IPS-18a (cell line): ENCODE results near the gene CHAF1A.

Experiments
- H3K27ac ChIP-seq: one replicate; pipeline ENCODE4 v1.5.1; 2013; ENCODE audit warnings: low read length
- H3K27me3 ChIP-seq: one replicate; pipeline ENCODE4 v1.6.1; 2013; ENCODE audit warnings: mild to moderate bottlenecking, low read length; ENCODE audit not compliant: control insufficient read depth, insufficient read depth
- H3K36me3 ChIP-seq: one replicate; pipeline ENCODE4 v1.6.1; 2013; ENCODE audit warnings: low read depth, low read length; ENCODE audit not compliant: control insufficient read depth
- H3K4me1 ChIP-seq: one replicate; pipeline ENCODE4 v1.6.1; 2013; ENCODE audit warnings: low read depth, low read length; ENCODE audit not compliant: control insufficient read depth
- H3K4me3 ChIP-seq: one replicate; pipeline ENCODE4 v1.5.1; 2013; ENCODE audit warnings: low read length
- H3K9ac ChIP-seq: one replicate; pipeline ENCODE4 v1.6.1; 2013; ENCODE audit warnings: mild to moderate bottlenecking, low read length, moderate library complexity
- H3K9me3 ChIP-seq: one replicate; pipeline ENCODE4 v1.6.1; 2013; ENCODE audit warnings: low read depth, low read length; ENCODE audit not compliant: control insufficient read depth

Gene CHAF1A

DNA sequence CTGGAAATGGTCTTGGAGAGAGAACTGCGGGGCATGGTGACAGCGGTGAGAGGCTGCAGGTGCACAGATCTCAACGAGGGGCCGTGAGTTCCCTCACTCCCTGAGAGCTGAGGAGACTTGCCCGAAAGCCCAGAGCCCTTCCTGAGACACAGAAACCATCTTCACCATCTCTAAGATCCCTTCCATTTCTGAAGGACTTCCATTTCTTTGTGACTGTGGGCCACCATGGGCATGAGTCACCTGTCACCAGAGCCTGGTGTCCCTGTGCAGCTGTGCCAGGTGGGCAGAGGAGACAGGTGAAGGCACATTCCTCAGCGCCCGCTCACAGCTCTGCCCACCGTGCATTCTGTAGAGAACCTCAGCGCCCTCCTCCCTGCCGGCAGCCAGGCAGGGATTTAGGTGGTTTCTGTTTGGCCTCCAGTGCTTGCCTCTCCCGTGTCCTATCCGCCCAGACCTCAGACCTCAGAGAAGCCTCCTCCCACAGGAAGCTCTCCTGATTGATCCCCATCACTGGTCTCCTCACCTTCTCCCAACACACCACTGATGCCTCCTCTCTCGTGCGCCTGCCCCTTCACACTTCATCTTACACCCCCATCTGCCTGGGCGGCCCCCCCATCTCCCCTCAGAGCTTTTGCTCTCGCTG lies 26.3 kb upstream of the CHAF1A start:
- H3K9ac ChIP-seq = no peak overlapping the region
- H3K27ac ChIP-seq = no peak overlapping the region
- no peaks in the 10 kb centered on the region for H3K36me3 ChIP-seq
- H3K27me3 ChIP-seq = no peaks in the 10 kb centered on the region
- H3K4me3 ChIP-seq = no peak overlapping the region
- H3K9me3 ChIP-seq = no peaks in the 10 kb centered on the region
- peaks cover 24% of the 10 kb centered on the region for H3K4me1 ChIP-seq

DNA sequence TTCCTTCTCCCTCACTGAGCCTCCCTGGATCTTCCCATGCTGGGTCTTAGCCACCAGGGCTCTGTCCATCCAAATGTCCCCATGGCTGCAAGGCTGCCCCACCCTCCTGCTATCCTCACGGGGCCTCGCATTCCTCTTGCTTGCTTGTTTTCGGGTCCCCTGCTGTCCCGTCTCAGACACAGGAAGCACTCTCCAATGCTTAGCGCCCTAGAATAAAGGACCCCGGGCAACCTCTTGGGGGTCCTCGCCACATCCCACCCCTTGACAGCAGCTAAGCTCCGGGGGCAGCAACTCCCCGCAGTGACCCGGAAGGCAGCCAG lies 25.8 kb upstream of the CHAF1A start:
- peaks cover 24% of the 10 kb centered on the region for H3K4me1 ChIP-seq
- no peaks in the 10 kb centered on the region for H3K27me3 ChIP-seq
- H3K9ac ChIP-seq = no peak overlapping the region
- H3K4me3 ChIP-seq = no peak overlapping the region
- no peaks in the 10 kb centered on the region for H3K36me3 ChIP-seq
- H3K27ac ChIP-seq = no peak overlapping the region
- no peaks in the 10 kb centered on the region for H3K9me3 ChIP-seq

DNA sequence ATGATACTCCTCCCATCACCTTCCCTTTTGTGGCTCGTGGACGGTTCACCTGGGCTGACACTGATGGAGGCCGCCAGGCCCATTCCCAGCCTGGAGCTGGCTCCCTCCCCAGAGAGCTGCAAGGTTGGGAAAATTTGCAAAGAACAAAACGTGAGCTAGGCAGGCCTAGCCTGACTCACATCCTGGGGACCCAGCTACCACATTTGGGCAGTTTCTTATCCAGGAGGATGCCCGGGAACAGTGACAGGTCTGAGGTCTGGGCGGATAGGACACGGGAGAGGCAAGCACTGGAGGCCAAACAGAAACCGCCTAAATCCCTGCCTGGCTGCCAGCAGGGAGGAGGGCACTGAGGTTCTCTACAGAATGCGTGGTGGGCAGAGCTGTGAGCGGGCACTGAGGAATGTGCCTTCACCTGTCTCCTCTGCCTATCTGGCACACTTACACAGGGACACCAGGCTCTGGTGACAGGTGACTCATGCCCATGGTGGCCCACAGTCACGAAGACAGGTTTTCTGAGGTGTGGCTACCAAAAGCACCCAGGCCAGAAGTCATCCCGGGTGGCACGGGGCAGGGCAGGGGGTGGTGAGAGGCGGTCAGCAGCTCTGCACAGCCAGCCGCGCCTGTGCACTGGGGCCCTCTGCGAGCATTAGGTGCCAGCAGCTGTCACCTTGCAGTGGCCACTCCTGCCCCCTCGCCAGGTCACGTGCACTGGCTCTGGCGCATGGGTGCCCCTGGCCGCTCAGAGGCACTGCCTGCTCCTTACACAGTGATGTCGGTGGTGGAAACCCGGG lies 25.3 kb upstream of the CHAF1A start:
- H3K9ac ChIP-seq = no peak overlapping the region
- no peaks in the 10 kb centered on the region for H3K9me3 ChIP-seq
- no peak overlapping the region for H3K27ac ChIP-seq
- no peak overlapping the region for H3K4me3 ChIP-seq
- H3K4me1 ChIP-seq = peaks cover 24% of the 10 kb centered on the region
- H3K36me3 ChIP-seq = no peaks in the 10 kb centered on the region
- H3K27me3 ChIP-seq = no peaks in the 10 kb centered on the region

DNA sequence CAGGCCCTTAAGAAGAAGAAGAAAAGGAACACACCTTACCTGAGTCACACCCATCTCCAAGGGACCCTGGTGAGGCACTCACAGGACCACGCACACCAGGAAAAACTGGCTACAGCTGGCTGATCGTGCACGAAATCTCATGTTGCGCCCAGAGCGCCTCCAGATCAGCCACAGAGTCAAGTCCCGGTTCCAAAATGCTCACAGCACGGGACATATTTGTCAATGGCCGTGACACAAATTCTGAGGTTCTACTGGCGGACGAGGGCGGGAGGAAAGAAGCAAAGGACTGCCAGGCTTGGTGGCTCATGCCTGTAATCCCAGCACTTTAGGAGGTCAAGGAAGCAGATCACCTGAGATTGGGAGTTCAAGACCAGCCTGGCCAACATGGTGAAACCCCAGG lies 23.6 kb upstream of the CHAF1A start:
- Histone ChIP-seq H3K27ac (no peak overlapping the region), H3K9me3 (no peaks in the 10 kb centered on the region), H3K9ac (no peak overlapping the region), H3K27me3 (no peaks in the 10 kb centered on the region), H3K36me3 (no peaks in the 10 kb centered on the region), H3K4me1 (peaks cover 24% of the 10 kb centered on the region), H3K4me3 (no peak overlapping the region)

DNA sequence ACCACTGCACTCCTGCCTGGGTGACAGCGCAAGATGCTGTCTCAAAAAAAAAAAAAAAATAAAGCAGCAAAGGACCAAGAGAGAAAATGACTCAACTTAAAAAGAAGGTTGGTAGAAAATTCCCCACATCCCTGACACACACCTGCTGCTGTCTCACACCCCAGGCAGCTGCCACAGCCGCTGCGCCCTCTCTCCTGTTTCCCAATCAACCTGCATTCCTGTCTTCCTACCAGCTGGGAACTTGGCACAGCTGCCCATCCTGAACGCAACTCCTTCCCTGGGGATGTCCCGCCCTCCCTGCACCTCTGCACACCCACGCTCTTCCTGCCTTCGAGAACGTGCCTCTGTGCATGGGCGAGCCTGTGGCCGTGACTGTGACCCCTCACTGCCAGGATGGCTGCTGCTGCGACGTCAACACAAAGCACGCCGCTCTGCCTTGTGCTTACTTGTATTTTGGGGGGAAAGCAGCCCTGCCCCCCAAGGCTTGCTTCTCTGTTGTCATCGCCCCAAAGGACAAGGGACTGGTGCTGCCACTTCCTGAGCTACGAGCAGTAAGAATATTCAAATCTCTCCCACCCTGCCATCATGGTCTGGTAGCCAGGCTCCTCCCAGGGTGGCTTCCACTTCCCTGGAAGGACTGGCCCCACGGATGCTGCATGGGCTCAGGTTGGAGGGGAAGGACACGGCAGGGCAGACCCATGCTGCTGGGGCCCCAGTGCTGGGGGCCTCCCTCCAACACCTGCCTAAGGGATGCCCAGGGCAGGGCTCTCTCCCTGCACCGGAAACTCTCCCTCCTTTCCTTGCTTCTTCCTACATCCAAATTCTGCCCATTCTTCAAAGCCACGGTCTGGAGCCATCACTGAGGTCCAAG lies 22.8 kb upstream of the CHAF1A start:
- Histone ChIP-seq H3K27me3 (no peaks in the 10 kb centered on the region), H3K4me1 (peaks cover 24% of the 10 kb centered on the region), H3K9ac (no peak overlapping the region), H3K9me3 (no peaks in the 10 kb centered on the region), H3K27ac (no peak overlapping the region), H3K36me3 (no peaks in the 10 kb centered on the region), H3K4me3 (no peak overlapping the region)

DNA sequence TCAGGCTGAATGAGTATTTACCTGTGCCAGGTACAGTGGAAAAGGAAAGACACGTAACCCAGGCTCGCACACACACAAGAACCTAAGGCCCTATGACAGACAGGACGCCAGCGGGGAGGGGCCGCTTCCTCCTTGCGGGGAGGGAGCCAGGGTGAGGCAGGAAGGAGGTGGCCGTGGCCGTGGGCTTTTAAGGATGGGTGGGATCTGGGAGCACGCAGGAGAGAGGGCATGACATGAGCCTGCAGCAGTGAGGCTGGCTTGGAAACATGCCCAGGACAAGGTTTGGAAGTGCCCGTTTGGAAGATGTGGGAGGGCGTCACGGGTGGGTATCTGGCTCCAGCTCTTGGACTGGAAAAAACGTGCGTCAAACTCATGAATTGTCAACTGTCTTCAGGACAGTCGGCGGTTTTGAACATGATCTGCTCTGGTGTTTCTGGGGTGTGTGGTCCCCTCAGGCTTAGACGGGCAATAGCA lies 22.1 kb upstream of the CHAF1A start:
- H3K4me3 ChIP-seq = no peak overlapping the region
- no peak overlapping the region for H3K27ac ChIP-seq
- H3K36me3 ChIP-seq = no peaks in the 10 kb centered on the region
- H3K4me1 ChIP-seq = peaks cover 17% of the 10 kb centered on the region
- H3K9ac ChIP-seq = no peak overlapping the region
- no peaks in the 10 kb centered on the region for H3K9me3 ChIP-seq
- no peaks in the 10 kb centered on the region for H3K27me3 ChIP-seq

DNA sequence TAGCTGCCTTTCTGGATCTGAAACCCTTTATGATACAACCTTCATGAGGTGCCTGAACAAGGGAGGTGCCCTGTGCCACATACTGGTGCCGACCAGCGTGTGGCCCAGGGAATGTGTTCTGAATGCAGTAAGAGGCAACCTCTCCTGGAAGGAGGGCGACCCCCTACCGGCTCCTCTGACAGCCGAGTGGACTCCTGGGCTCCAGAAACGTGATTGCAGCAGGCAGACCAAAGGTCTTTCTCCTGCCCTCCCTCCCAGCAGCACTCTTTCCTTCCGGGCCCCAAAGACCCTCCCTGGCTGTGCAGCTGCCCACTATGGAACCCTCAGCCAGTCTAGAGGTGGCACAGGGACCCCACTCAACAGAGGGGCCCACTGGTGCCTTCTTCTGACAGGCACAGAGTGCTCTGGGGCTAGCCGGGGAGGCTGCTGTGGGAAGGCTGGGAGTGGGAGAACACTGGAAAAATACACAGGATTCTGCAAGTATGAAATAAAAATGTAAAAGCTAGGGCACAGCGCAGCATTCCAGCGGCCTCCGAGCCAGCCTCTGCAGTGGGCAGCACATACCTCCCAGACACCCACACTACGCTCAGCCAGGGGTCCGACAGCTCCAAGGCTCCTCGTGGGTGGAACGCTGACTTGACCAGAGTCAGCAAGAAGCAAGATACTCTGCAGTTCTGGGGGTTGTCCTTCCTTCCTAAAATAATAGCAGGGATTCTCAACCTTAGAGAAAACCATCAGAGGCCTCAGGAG lies 17.0 kb upstream of the CHAF1A start:
- Histone ChIP-seq H3K27ac (no peak overlapping the region), H3K4me1 (peaks cover 16% of the 10 kb centered on the region)

DNA sequence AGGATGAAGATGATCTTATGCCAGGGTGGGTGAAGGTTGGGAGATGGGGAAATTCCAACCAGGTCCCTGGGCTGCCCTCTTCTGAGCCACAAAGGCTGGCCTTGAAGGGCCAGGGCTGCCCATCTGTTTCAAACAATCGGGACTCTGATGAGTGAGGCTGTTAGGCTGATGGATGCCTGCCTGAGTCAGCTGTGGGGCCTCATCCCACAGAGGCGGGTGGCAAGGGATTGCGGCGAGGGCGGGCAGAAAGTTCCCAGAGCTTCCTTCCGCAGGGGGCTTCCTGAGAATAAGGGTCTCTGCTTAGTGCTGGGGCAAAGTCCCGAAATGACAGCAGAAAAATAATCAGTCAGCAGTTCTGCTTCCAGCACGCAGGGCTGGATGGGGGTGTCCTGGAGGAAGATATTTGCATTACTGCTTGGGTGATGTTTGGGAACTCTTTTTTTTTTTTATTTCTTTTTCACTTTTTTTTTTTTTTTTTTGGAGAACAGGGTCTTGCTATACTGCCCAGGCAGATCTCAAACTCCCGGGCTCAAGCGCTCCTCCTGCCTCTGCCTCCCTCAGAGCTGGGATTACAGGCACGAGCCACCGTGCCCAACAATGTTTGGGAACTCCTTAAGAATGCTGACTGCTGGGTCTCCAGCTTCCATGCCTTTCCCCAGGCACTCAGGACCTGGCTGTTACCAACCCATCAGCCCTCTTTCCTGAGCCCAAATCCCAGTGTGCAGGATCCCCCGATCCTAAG lies 16.2 kb upstream of the CHAF1A start:
- H3K9me3 ChIP-seq = no peaks in the 10 kb centered on the region
- H3K4me3 ChIP-seq = no peak overlapping the region
- H3K27ac ChIP-seq = no peak overlapping the region
- H3K36me3 ChIP-seq = no peaks in the 10 kb centered on the region
- H3K27me3 ChIP-seq = no peaks in the 10 kb centered on the region
- peaks cover 22% of the 10 kb centered on the region for H3K4me1 ChIP-seq
- H3K9ac ChIP-seq = no peak overlapping the region

More for the DNA sequence above, 17.0 kb upstream of the CHAF1A start:
- Histone ChIP-seq H3K9ac (no peak overlapping the region), H3K27me3 (no peaks in the 10 kb centered on the region), H3K9me3 (no peaks in the 10 kb centered on the region), H3K4me3 (no peak overlapping the region), H3K36me3 (no peaks in the 10 kb centered on the region)

DNA sequence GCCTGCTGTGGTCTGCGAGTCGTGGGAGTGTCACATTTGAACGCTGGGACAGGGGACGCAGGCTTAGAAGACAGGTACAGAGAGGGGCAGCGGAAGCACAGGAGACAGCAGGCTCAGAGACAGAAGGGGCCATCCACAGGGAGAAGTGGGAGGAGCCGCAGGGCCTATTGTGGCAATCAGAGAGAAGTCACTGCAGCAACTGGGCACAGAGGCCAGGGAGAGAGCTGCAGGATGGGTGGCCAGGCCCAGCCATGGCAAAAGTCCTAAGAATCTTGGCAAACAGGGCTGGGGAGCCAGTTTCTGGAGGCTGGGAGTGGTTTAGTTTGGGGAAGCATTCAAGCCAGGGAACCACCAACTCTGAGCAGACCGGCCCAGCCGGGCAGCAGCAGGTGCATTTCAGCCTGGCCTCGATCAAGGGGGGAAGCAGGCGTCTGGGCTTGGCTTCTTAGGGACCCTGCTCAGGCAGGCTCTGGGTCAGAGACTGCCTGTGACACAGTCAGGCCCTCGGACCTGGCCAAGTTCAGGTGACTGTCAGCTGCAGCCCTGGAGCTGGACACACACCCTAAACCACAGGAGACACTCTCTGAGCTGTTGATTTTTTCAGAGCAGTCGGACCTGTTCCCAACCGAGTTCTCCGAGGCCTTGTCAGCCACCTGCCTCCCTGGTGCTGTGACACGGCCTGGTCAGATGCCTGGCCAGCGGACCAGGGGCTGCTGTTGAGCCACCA lies 13.9 kb upstream of the CHAF1A start:
- no peak overlapping the region for H3K9ac ChIP-seq
- no peak overlapping the region for H3K27ac ChIP-seq
- H3K27me3 ChIP-seq = no peaks in the 10 kb centered on the region
- H3K4me3 ChIP-seq = no peak overlapping the region
- peaks cover 26% of the 10 kb centered on the region for H3K4me1 ChIP-seq
- no peaks in the 10 kb centered on the region for H3K36me3 ChIP-seq
- no peaks in the 10 kb centered on the region for H3K9me3 ChIP-seq

DNA sequence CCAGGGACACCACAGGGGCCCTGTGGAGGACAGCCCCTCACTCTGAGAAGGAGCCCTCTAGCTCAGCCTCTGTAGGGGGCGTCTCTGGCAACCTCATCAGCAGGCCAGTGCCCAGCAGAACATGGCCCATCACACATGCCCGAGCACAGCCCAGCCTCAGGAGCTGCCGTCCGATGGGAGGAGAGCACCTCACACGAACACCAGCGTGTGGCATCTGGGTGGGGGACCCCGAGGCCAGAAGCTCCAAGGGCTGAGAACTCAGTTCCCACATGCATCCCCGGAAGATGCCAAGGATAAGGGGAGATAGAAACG lies 13.4 kb upstream of the CHAF1A start:
- Histone ChIP-seq H3K9ac (no peak overlapping the region), H3K4me3 (no peak overlapping the region), H3K27me3 (no peaks in the 10 kb centered on the region), H3K27ac (no peak overlapping the region), H3K4me1 (peaks cover 26% of the 10 kb centered on the region), H3K9me3 (no peaks in the 10 kb centered on the region), H3K36me3 (no peaks in the 10 kb centered on the region)
